ENCODE results near the gene ATP1B3. TPM values are rescaled to one million over a fixed set of nuclear protein-coding genes. Genes with fewer than 3 reads are reported as not detected.

ATP1B3 gene
- total RNA-seq = 10 to 100 TPM; 28.7 to 41.4 (median 35.3) TPM
- total RNA-seq (2013) = 41.0 TPM
- total RNA-seq = 26.6 to 275 (median 93.3) reads per million in 29 experiments

GRCh38 chr3:141876381-141876890 is at the start of gene ATP1B3:
Gene ATP1B3 (plus strand): TSS chr3:141876643. CDS start chr3:141876802, 159 bp downstream.
- DNase-seq = peak in 34 of 35 experiments; percentile 61 to 91 (median 72)
- Histone ChIP-seq H3K9me3 (no peaks in the 10 kb centered on the region), H3K36me3 (ENCODE audit: control insufficient read depth in 2 of 2, extremely low read depth in 1 of 2, insufficient read depth in 1 of 2, low read length in 1 of 2) (no peaks in the 10 kb centered on the region), H3K27me3 (replicated peaks in 1 of 2; ENCODE audit: control insufficient read depth in 2 of 2, extremely low read depth in 1 of 2, insufficient read depth in 2 of 2, low read length in 1 of 2) (no peaks in the 10 kb centered on the region), H3K27ac (ENCODE audit: low read length) (peak within 1 kb of the TSS; percentile 93), H3K4me3 (ENCODE audit: control insufficient read depth in 1 of 2, extremely low read depth in 1 of 2, low read length in 1 of 2) (peak within 1 kb of the TSS; percentile 85 to 90), H3K4me1 (ENCODE audit: control insufficient read depth in 1 of 2, extremely low read depth in 1 of 2, insufficient read depth in 2 of 2, low read length in 2 of 2) (peaks cover 10 to 11% of the 10 kb centered on the region in 2 experiments)
- Mint-ChIP-seq H3K27ac (peak within 1 kb of the TSS; percentile 86 to 96), H3K9me3 (no peaks in the 10 kb centered on the region), H3K4me3 (peak within 1 kb of the TSS; percentile 90 to 95 (median 91)), H3K27me3 (no peaks in the 10 kb centered on the region), H3K4me1 (peaks cover 35 to 42% (median 39%) of the 10 kb centered on the region in 3 donors), H3K36me3 (peaks cover 3% of the 10 kb centered on the region)
- WGBS (ENCODE audit: insufficient coverage) = under 1% methylated on average over 68 of the region's 69 CpGs
- POLR2A ChIA-PET = interaction anchor here in 1 of 2 donors (0.6 kb wide), 3 partner anchors 17 to 1169 kb away, joined by 3 to 12 read pairs (median 4); no protein-coding TSS in a partner anchor
- CTCF ChIA-PET = no interaction called here
- peak; percentile 79 to 85 (median 82) for ATAC-seq (replicated peaks in 1 of 4)

GRCh38 chr3:141828487-141828886 is 48.0 kb upstream of the ATP1B3 start:
- no peaks in the 10 kb centered on the region for H3K9me3 ChIP-seq
- Mint-ChIP-seq H3K4me1 (no peaks in the 10 kb centered on the region), H3K4me3 (no peak overlapping the region), H3K27ac (no peak overlapping the region), H3K36me3 (no peaks in the 10 kb centered on the region), H3K27me3 (no peaks in the 10 kb centered on the region), H3K9me3 (no peaks in the 10 kb centered on the region)
- POLR2A ChIA-PET = no interaction called here
- no peaks in the 10 kb centered on the region for H3K36me3 ChIP-seq (ENCODE audit: control insufficient read depth in 2 of 2, extremely low read depth in 1 of 2, insufficient read depth in 1 of 2, low read length in 1 of 2)
- DNase-seq (no peak), ATAC-seq (replicated peaks in 1 of 4) (no peak)
- no peak overlapping the region for H3K4me3 ChIP-seq (ENCODE audit: control insufficient read depth in 1 of 2, extremely low read depth in 1 of 2, low read length in 1 of 2)
- CTCF ChIA-PET = no interaction called here
- H3K27ac ChIP-seq (ENCODE audit: low read length) = no peak overlapping the region
- H3K4me1 ChIP-seq (ENCODE audit: control insufficient read depth in 1 of 2, extremely low read depth in 1 of 2, insufficient read depth in 2 of 2, low read length in 2 of 2) = no peaks in the 10 kb centered on the region
- peaks cover 0 to 7% of the 10 kb centered on the region in 2 experiments for H3K27me3 ChIP-seq (replicated peaks in 1 of 2; ENCODE audit: control insufficient read depth in 2 of 2, extremely low read depth in 1 of 2, insufficient read depth in 2 of 2, low read length in 1 of 2)

GRCh38 chr3:141828890-141829289 is 47.6 kb upstream of the ATP1B3 start:
- Mint-ChIP-seq H3K4me3 (no peak overlapping the region), H3K27me3 (no peaks in the 10 kb centered on the region), H3K9me3 (no peaks in the 10 kb centered on the region), H3K27ac (no peak overlapping the region), H3K4me1 (no peaks in the 10 kb centered on the region), H3K36me3 (no peaks in the 10 kb centered on the region)
- POLR2A ChIA-PET = no interaction called here
- H3K36me3 ChIP-seq (ENCODE audit: control insufficient read depth in 2 of 2, extremely low read depth in 1 of 2, insufficient read depth in 1 of 2, low read length in 1 of 2) = no peaks in the 10 kb centered on the region
- H3K27ac ChIP-seq (ENCODE audit: low read length) = no peak overlapping the region
- no peak for ATAC-seq (replicated peaks in 1 of 4)
- no peaks in the 10 kb centered on the region for H3K4me1 ChIP-seq (ENCODE audit: control insufficient read depth in 1 of 2, extremely low read depth in 1 of 2, insufficient read depth in 2 of 2, low read length in 2 of 2)
- DNase-seq = no peak
- H3K9me3 ChIP-seq = no peaks in the 10 kb centered on the region
- H3K4me3 ChIP-seq (ENCODE audit: control insufficient read depth in 1 of 2, extremely low read depth in 1 of 2, low read length in 1 of 2) = no peak overlapping the region
- CTCF ChIA-PET = no interaction called here
- H3K27me3 ChIP-seq (replicated peaks in 1 of 2; ENCODE audit: control insufficient read depth in 2 of 2, extremely low read depth in 1 of 2, insufficient read depth in 2 of 2, low read length in 1 of 2) = peaks cover 0 to 5% of the 10 kb centered on the region in 2 experiments
- WGBS (ENCODE audit: insufficient coverage) = no CpG with 5 or more reads among the region's 2 CpGs

- 100% methylated on average over 2 of the region's 6 CpGs for WGBS (ENCODE audit: insufficient coverage)
- POLR2A ChIA-PET = interaction anchor here in 1 of 2 donors (0.6 kb wide), 1 partner anchor 19 kb away, joined by 3 read pairs; no protein-coding TSS in a partner anchor
- Histone ChIP-seq H3K36me3 (ENCODE audit: control insufficient read depth in 2 of 2, extremely low read depth in 1 of 2, insufficient read depth in 1 of 2, low read length in 1 of 2) (no peaks in the 10 kb centered on the region), H3K9me3 (no peaks in the 10 kb centered on the region), H3K27ac (ENCODE audit: low read length) (no peak overlapping the region), H3K4me3 (ENCODE audit: control insufficient read depth in 1 of 2, extremely low read depth in 1 of 2, low read length in 1 of 2) (no peak overlapping the region), H3K27me3 (replicated peaks in 1 of 2; ENCODE audit: control insufficient read depth in 2 of 2, extremely low read depth in 1 of 2, insufficient read depth in 2 of 2, low read length in 1 of 2) (peaks cover 0 to 5% of the 10 kb centered on the region in 2 experiments), H3K4me1 (ENCODE audit: control insufficient read depth in 1 of 2, extremely low read depth in 1 of 2, insufficient read depth in 2 of 2, low read length in 2 of 2) (no peaks in the 10 kb centered on the region)
- no peaks in the 10 kb centered on the region for H3K27me3 Mint-ChIP-seq
- no peaks in the 10 kb centered on the region for H3K9me3 Mint-ChIP-seq
- H3K4me3 Mint-ChIP-seq = no peak overlapping the region
- DNase-seq (no peak), ATAC-seq (replicated peaks in 1 of 4) (no peak)
- no peak overlapping the region for H3K27ac Mint-ChIP-seq
- H3K4me1 Mint-ChIP-seq = no peaks in the 10 kb centered on the region
- H3K36me3 Mint-ChIP-seq = no peaks in the 10 kb centered on the region
- CTCF ChIA-PET = interaction anchor here in 1 of 2 donors (0.5 kb wide), 1 partner anchor 45 kb away, joined by 3 read pairs; no protein-coding TSS in a partner anchor
Observed at GRCh38 chr3:141830508-141830907, 45.9 kb upstream of the ATP1B3 start.

GRCh38 chr3:141834292-141834691 is 42.2 kb upstream of the ATP1B3 start:
- CTCF ChIA-PET = no interaction called here
- Mint-ChIP-seq H3K4me1 (no peaks in the 10 kb centered on the region), H3K27ac (peak overlapping the region in 1 of 2 donors; percentile 46), H3K27me3 (no peaks in the 10 kb centered on the region), H3K9me3 (no peaks in the 10 kb centered on the region), H3K36me3 (no peaks in the 10 kb centered on the region), H3K4me3 (no peak overlapping the region)
- Histone ChIP-seq H3K4me1 (ENCODE audit: control insufficient read depth in 1 of 2, extremely low read depth in 1 of 2, insufficient read depth in 2 of 2, low read length in 2 of 2) (no peaks in the 10 kb centered on the region), H3K36me3 (ENCODE audit: control insufficient read depth in 2 of 2, extremely low read depth in 1 of 2, insufficient read depth in 1 of 2, low read length in 1 of 2) (no peaks in the 10 kb centered on the region), H3K9me3 (no peaks in the 10 kb centered on the region), H3K4me3 (ENCODE audit: control insufficient read depth in 1 of 2, extremely low read depth in 1 of 2, low read length in 1 of 2) (no peak overlapping the region), H3K27me3 (replicated peaks in 1 of 2; ENCODE audit: control insufficient read depth in 2 of 2, extremely low read depth in 1 of 2, insufficient read depth in 2 of 2, low read length in 1 of 2) (no peaks in the 10 kb centered on the region), H3K27ac (ENCODE audit: low read length) (no peak overlapping the region)
- POLR2A ChIA-PET = no interaction called here
- DNase-seq (no peak), ATAC-seq (replicated peaks in 1 of 4) (no peak)
- no CpG with 5 or more reads among the region's 3 CpGs for WGBS (ENCODE audit: insufficient coverage)

GRCh38 chr3:141835557-141836229 is 40.8 kb upstream of the ATP1B3 start:
- no peaks in the 10 kb centered on the region for H3K27me3 Mint-ChIP-seq
- H3K36me3 Mint-ChIP-seq = no peaks in the 10 kb centered on the region
- POLR2A ChIA-PET = no interaction called here

More at GRCh38 chr3:141835557-141836229, 40.8 kb upstream of the ATP1B3 start:
- Histone ChIP-seq H3K27me3 (replicated peaks in 1 of 2; ENCODE audit: control insufficient read depth in 2 of 2, extremely low read depth in 1 of 2, insufficient read depth in 2 of 2, low read length in 1 of 2) (no peaks in the 10 kb centered on the region), H3K4me1 (ENCODE audit: control insufficient read depth in 1 of 2, extremely low read depth in 1 of 2, insufficient read depth in 2 of 2, low read length in 2 of 2) (no peaks in the 10 kb centered on the region), H3K9me3 (no peaks in the 10 kb centered on the region), H3K27ac (ENCODE audit: low read length) (no peak overlapping the region), H3K36me3 (ENCODE audit: control insufficient read depth in 2 of 2, extremely low read depth in 1 of 2, insufficient read depth in 1 of 2, low read length in 1 of 2) (no peaks in the 10 kb centered on the region), H3K4me3 (ENCODE audit: control insufficient read depth in 1 of 2, extremely low read depth in 1 of 2, low read length in 1 of 2) (no peak overlapping the region)
- Mint-ChIP-seq H3K27ac (no peak overlapping the region), H3K4me1 (peaks cover 0 to 2% (median 1%) of the 10 kb centered on the region in 3 donors), H3K4me3 (no peak overlapping the region), H3K9me3 (no peaks in the 10 kb centered on the region)
- 100% methylated on average over 2 of the region's 15 CpGs for WGBS (ENCODE audit: insufficient coverage)
- CTCF ChIA-PET = no interaction called here
- no peak for DNase-seq
- no peak for ATAC-seq (replicated peaks in 1 of 4)

All from T-cell (primary cell).